ENCODE results near the gene KIF6. TPM values are rescaled to one million over a fixed set of nuclear protein-coding genes. Genes with fewer than 3 reads are reported as not detected.
A peak's percentile ranks its signal among the peaks of the same experiment; 100 is the strongest.

KIF6 gene
- total RNA-seq, 2 donors from 2014 or later = 0.09 to 0.97 TPM

DNA sequence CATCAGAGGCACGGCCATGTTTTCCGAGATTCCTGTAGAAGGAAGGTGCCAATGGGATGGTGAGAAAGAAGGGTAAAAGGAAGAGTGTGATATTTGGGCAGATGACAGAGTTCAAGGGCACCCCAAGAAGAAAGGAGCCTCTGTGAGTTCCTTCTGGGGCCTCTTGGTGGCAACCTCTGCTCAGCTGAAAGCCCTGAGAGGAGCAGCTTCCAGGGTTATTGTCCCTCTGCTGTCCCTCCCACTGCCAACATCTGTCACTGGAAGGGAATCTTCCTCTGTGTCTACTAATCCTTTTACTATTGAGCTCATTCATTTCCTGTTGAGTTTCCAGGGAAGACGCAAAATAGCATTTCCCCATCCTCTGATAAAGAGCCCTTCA lies 362.7 kb downstream of the KIF6 start:
- H3K9me3 ChIP-seq = no peaks in the 10 kb centered on the region
- H3K4me3 ChIP-seq = no peak overlapping the region
- no peak for TF ChIP-seq POLR2A (IDR thresholded peaks at IDR 0.05)
- TF ChIP-seq, protein P1, sequence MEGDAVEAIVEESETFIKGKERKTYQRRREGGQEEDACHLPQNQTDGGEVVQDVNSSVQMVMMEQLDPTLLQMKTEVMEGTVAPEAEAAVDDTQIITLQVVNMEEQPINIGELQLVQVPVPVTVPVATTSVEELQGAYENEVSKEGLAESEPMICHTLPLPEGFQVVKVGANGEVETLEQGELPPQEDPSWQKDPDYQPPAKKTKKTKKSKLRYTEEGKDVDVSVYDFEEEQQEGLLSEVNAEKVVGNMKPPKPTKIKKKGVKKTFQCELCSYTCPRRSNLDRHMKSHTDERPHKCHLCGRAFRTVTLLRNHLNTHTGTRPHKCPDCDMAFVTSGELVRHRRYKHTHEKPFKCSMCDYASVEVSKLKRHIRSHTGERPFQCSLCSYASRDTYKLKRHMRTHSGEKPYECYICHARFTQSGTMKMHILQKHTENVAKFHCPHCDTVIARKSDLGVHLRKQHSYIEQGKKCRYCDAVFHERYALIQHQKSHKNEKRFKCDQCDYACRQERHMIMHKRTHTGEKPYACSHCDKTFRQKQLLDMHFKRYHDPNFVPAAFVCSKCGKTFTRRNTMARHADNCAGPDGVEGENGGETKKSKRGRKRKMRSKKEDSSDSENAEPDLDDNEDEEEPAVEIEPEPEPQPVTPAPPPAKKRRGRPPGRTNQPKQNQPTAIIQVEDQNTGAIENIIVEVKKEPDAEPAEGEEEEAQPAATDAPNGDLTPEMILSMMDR (IDR thresholded peaks at IDR 0.05) = no peak
- TF ChIP-seq POLR2AphosphoS5 (IDR thresholded peaks at IDR 0.05) = no peak
- intact Hi-C loops (cut with DNase I) = no loop called here
- 46% methylated on average over 3 of the region's 3 CpGs for WGBS
- no peaks in the 10 kb centered on the region for H3K36me3 ChIP-seq
- DNase-seq (ENCODE audit: low spot score) = no peak
- no peaks in the 10 kb centered on the region for H3K27me3 ChIP-seq (replicated peaks; ENCODE audit: insufficient read depth)
- no peak overlapping the region for H3K27ac ChIP-seq
- no peaks in the 10 kb centered on the region for H3K4me1 ChIP-seq (replicated peaks)

DNA sequence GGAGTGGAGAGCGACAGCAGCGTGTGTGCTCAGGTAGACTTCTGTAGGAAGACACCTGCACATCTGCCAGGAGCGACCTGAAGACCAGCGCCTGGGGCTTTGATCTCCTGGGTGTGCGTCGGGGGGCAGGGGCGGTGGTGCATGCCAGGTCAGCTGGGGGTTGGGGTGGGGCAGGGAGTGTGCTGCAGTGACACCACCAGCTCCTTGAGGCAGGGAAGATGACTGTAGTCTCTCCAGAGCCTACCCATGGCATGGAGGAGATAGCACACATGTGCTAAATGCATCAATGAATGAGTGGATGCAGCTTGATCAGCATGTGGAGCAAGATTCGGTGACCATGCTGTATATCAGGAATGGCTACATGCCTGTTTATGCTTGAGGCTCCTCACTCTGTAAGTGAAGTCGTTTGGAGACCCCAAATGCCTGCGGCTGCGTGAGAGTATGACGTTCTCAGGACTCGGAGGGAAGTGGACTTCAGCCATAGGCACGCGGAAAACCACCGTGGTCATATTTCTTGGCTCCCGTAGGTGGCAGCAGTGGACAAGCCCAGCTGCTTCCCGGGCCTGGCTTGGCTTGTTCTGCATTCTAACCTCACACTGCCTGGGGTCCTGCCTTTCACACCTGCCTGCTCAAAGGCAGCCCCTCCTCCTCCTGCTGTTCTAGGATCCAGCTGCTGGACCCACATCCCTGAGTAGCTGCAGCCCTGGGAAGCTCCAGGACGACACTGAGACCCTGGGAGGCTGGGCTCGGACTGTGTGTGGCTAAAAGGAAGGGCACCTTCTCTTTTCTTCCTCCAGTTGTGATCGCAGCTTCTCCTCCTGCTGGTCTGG lies 363.3 kb downstream of the KIF6 start:
- no peak overlapping the region for H3K4me3 ChIP-seq
- intact Hi-C loops (cut with DNase I) = no loop called here

DNA sequence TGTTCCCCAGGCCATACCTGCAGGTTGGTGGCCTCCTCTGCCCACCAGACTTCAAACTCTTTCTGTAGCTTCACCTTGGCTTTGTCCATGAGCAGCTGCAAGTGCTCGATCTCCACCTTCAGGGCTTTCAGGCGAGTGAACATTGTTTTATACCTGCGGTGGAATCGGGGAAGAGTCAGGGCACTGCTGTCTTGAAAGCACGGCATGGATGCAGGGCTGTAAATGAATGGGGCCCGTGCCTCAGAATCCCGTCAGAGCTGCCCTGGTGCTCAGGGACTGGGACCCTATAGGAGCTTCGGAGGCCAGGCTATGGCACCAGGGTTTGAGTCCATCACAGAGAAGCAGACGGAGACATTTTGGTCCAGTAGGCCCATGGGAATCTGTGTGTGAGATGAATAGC lies 364.8 kb downstream of the KIF6 start:
- Histone ChIP-seq H3K27me3 (replicated peaks; ENCODE audit: insufficient read depth) (no peaks in the 10 kb centered on the region), H3K4me1 (replicated peaks) (no peaks in the 10 kb centered on the region), H3K27ac (no peak overlapping the region), H3K9me3 (no peaks in the 10 kb centered on the region), H3K36me3 (no peaks in the 10 kb centered on the region), H3K4me3 (no peak overlapping the region)
- intact Hi-C loops (cut with DNase I) = no loop called here
- TF ChIP-seq POLR2AphosphoS5 (IDR thresholded peaks at IDR 0.05) (no peak), POLR2A (IDR thresholded peaks at IDR 0.05) (no peak)
- TF ChIP-seq, protein P1 (IDR thresholded peaks at IDR 0.05) = no peak
- WGBS = 92% methylated on average over 9 of the region's 9 CpGs
- no peak for DNase-seq (ENCODE audit: low spot score)

More for the DNA sequence above, 363.3 kb downstream of the KIF6 start:
- peak; percentile 26 for DNase-seq (ENCODE audit: low spot score)
- Histone ChIP-seq H3K27ac (no peak overlapping the region), H3K4me1 (replicated peaks) (no peaks in the 10 kb centered on the region), H3K36me3 (no peaks in the 10 kb centered on the region), H3K9me3 (no peaks in the 10 kb centered on the region), H3K27me3 (replicated peaks; ENCODE audit: insufficient read depth) (no peaks in the 10 kb centered on the region)
- TF ChIP-seq, protein P1 (IDR thresholded peaks at IDR 0.05) = peak; percentile 28 to 72 (median 46)
- TF ChIP-seq POLR2AphosphoS5 (IDR thresholded peaks at IDR 0.05) = no peak
- 29% methylated on average over 21 of the region's 21 CpGs for WGBS

DNA sequence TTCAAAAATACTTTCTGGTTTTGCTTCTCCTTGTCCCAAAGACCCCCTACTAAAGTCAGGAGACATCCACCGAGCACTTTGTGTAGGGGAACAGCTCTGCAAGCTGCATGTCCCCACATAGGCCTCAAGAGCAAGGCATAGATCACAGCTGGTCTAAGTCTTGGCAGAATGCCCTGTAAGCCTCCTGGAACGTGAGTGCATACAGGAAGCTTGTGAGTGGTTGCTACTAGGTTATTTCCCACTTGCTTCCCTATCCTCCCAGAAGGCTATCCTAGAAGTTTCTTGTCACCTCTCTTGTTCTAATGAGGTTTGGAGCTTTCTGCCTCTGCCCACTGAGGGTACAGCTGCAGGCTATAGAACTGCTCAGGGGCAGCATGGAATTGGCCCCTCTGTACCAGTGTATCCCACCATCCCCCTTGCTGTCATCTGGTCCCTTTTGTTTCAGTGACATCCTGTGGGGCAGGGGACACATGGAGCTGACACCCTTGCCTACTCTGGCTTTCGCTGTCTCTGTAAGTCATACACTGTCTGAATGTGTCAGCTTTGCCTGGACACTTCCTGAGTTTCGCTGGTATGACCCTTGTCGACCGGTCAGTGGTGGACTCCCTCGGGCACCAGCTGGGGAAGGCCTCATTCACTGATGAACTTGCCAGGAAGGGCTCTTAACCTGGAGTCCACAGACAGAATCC lies 367.1 kb downstream of the KIF6 start:
- no peak overlapping the region for H3K27ac ChIP-seq
- no peak for DNase-seq (ENCODE audit: low spot score)

More for the DNA sequence above, 367.1 kb downstream of the KIF6 start:
- Histone ChIP-seq H3K4me1 (replicated peaks) (no peaks in the 10 kb centered on the region), H3K4me3 (no peak overlapping the region), H3K9me3 (no peaks in the 10 kb centered on the region), H3K27me3 (replicated peaks; ENCODE audit: insufficient read depth) (no peaks in the 10 kb centered on the region), H3K36me3 (no peaks in the 10 kb centered on the region)
- 76% methylated on average over 7 of the region's 7 CpGs for WGBS
- TF ChIP-seq POLR2A (IDR thresholded peaks at IDR 0.05) = no peak
- TF ChIP-seq, protein P1 (IDR thresholded peaks at IDR 0.05) = no peak
- TF ChIP-seq POLR2AphosphoS5 (IDR thresholded peaks at IDR 0.05) = no peak
- intact Hi-C loops (cut with DNase I) = no loop called here
